Activated T-cell treated with anti-CD3 and anti-CD28 coated beads, Interleukin-2, amount 50 U/mL, for 1 hour (primary cell): ENCODE data around the gene DAPP1.
"Not testable (repeated sequence)": the region's sequence is repeated elsewhere in the genome, so short reads cannot be mapped to it uniquely, and the experiment has no call there.

Source experiments
- DNase-seq: peaks from one replicate; pipeline ENCODE4 v3.0.0-alpha.2; 2020

The DAPP1 gene

DNA sequence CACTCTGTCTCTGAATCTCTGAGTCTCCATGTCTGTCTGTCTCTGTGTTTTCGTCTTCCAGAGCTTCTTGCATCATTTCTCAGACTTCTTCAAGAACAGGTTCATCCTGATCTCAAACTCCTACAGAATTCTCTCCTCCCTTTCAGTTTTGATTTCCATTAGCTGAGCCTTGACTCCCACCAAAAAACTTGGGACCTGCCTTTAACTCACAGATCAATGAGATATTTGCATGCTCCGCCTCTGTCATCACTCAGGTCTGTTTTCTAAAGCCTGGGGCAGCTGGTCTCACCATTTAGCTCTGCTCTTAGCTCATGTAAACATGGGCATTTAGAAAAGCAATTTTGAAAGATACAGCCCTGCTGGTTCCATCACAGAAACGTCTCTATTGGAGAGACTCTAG, 8.6 kb downstream of the DAPP1 start:
- no peak for DNase-seq

DNA sequence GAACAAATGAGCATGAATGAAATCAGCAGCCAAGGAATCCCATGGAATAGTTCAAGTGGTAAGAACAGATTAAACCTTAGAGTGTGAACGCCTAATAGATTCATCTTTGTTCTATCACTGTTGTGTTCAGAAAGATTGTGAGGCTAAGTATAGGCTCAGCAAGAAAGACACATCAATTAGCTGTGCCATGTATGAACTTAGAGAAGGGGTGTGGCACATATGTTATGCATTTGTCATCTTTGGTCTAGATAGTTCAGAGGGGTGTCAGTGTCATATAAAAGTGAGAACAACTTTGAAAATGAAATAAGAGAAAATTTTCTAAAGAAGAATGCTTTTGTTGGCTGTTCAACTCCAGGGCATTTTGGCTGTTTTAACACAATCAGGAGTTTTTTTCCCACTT, 9.4 kb downstream of the DAPP1 start:
- DNase-seq, result no peak

DNA sequence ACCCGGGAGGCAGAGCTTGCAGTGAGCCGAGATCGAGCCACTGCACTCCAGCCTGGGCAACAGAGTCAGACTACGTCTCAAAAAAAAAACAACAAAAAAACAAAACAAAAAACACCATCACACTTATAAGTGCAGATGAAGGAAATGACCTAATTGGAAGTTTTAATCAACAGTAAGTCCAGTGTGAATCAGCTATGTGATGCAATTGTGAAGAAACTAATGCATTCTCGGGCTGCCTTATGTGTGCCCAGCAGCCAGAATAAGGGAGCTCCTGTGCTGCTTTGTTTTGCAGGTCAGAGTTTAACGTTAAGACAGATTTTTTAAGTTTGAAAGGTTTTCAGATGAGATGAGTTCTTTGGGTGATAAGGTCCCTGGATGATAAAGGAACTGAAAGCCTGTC, 10.8 kb downstream of the DAPP1 start:
- DNase-seq, result no peak

DNA sequence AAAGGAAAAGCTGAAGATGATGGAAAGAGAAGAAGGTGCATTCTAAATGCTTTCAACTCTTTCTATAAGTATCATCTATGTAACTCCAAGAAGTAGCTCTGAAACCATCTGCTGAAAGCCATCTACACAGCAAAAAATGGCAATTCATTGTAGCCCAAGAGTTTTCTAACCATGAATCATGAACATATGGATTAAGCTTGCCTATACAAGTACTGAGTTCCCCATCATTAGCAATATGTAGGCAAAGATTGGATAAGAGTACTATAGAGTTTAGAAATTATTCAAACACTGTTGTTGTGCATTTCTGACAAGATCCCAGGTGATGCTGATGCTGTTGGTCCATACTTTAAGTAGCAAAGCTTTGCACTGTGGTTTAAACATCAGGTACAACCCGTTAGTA, 11.2 kb downstream of the DAPP1 start:
- no peak for DNase-seq

DNA sequence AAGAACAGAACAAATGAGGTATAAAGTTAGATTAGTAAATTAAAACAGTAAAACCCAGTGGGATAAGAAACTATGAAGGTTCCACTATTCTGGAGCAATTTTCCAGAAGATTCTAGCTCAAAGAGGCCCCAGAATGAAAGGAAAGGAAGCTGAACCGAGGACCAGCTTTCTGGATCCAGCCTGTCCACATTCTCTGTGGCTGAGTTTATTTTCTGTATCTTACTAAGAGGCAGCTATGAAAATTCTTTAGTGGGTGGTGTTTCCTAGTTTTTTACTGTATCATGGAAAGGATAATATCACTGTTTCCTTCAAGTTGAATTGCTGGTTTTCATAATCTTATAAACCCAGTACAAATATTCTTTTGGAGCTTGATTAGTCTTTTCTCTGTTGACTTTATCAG, 11.8 kb downstream of the DAPP1 start:
- no peak for DNase-seq

DNA sequence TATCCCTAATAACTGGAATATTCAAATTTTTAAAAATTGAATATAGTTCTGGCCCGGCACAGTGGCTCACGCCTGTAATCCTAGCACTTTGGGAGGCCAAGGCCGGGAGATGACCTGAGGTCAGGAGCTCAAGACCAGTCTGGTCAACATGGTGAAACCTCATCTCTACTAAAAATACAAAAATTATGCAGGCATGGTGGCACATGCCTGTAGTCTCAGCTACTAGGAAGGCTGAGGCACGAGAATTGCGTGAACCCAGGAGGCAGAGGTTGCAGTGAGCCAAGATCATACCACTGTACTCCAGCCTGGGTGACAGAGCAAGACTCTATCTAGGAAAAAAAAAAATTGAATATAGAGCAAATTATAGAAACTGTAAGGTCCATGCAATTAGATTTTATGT, 13.4 kb downstream of the DAPP1 start:
- DNase-seq, result not testable (repeated sequence)

DNA sequence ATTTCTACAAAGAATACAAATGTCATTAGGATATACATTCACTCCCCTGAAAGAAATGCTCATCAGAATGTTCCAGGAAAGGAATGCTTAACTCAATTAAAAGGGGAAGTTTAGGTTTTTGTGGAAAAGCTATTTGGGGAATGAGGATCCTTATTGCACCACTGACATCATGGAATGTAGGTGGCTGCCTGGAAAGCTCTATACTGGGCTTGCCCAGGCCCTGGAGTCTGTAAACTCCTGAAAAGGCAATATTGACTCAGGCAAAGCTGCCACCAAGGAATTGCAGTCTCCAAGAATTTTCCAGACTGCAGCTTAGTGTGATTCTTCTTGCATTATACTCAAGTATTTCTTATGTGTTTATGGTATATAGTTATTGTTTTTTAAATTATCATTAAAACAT, 15.7 kb downstream of the DAPP1 start:
- no peak for DNase-seq

DNA sequence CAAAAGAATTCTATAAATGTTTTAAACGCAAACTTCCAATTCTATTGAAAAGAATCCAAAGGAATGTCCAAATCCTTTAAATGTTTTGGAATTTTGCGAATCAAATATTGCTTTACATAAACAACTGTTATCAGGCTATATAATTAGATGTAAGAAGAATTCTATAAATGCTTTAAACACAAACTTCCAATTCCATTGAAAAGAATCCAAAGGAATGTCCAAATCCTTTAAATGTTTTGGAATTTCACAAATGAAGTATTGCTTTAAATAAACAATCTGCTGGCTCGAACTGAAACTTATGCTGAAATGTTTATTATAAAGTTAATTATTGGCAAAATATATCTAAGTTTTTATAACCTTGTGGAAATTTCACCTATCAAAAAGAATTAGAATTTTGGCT, 16.1 kb downstream of the DAPP1 start:
- DNase-seq, result no peak

DNA sequence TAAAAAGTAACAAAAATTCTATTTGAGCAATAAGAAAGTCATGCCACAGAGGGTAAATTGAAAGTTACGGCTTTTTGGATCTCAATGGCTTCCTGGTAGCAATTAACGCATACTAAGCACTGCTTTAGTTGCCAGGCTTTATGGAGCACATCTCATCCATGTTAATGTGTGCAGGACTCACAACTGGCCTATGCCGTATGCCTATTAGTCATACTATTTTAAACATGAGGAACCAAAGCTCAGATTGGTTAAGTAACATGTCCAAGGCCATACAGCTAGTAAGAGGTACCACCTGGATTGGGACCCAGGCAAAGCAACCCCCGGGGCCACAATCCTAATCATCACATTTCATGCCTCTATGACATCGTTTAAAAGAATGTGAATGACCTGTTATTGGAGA, 17.1 kb downstream of the DAPP1 start:
- no peak for DNase-seq

DNA sequence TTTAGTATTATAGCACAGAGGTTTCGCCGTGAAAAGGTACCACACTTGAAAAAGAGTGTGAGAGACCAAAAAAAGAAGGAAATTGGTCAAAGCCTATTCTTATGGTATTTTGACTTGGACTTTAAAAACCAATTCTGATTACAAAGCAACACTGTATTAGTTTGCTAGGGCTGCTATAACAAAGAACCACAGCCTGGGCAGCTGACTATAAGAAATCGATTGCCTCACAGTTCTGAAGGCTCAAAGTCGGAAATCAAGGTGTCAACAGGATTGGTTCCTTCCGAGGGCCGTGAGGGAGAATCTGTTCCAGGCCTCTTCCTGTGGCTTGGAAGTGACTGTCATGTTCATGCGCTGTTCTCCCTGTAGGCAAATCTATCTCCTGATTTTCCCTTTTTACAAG, 17.9 kb downstream of the DAPP1 start:
- no peak for DNase-seq

DNA sequence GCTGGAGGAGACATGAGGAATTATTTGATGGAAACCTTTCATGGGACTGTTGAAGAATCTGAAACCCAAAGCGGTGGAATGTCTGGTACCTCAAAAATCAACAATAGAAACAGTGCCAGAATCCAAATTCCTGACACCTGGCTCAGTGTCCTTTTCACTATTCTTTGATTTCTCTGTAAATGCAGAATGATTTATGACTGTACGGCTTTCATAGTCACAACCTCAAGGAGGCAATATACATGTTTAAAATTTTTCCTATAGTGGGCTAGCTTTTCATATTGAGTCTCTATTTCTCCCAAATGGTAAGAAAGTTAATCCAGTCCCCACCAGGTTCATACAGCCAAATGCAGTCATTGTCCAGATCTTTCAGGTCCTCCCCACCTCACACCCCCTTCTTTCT, 19.3 kb downstream of the DAPP1 start:
- no peak for DNase-seq

DNA sequence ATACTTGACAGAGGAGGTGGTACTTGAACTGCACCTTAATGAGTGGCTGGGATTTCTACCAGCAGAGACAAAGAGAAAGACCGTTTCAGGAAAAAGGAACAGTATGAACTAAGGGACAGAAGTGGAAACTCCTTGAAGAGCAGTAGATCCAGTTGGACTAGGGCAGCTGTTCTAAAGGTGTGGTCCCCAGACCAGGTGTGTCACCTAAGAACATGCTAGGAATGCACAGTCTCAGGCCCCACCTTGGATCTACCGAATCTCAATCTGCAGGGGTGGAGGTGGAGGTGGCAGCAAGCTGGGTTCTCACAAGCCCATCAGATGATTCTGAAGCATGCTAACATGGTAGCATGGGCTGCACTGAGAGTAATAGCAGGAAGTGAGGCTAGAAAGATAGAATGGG, 22.3 kb downstream of the DAPP1 start:
- no peak for DNase-seq

DNA sequence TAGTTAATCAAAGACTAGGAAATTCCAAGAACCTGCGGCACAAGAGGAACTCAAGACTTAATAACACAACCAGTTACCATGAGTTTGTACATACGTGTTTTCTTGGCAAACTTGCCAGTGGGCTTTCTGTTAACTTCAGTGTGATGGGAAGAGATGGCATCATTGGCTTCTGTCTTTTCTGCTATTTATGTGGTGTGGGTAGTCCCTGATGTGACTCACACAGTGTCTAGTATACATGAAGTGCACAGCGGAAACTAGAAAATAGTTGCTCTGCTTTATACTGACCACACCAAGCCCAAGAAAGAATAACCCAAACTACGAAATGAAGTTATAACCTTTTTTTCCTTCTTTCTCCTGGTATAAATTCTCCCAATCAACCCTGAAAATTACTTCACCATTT, 24.5 kb downstream of the DAPP1 start:
- no peak for DNase-seq

DNA sequence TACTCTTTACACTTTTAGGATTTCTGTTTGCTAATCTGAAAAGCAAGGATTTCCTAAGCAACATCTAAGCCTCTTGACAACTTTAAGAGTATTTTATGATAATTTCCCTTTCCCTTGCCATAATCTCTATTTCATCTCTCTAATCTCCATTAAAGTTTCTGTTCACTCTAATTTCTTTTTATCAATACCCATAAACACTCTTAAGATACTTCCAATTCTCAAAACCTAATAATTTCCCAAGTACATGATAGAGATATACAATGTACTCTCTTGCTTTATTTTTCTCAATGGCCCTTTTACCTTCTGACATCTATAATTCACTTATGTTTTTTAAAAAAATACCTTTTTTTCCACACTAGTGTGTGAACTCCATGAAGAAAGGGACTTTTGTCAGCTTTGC, 26.8 kb downstream of the DAPP1 start:
- no peak for DNase-seq

DNA sequence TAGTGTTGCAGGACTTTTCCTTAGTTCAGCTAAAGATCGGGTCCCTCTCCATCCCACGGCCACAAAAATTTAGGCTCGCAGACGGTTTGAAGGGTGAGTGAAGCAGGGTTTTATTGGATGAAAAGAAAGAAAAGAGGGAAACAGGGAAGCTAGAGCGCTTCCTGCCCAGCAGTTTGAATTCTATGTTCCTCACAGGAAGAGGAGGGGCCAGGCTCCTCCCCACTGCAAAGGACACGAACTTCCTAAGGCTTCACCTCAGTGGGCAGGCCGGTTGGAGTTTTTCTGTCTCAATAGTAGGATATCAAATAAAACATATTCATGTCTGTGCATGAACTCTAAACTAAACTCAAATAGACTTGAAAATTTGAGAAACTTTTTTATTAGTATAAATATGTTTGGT, 27.4 kb downstream of the DAPP1 start:
- DNase-seq, result no peak

DNA sequence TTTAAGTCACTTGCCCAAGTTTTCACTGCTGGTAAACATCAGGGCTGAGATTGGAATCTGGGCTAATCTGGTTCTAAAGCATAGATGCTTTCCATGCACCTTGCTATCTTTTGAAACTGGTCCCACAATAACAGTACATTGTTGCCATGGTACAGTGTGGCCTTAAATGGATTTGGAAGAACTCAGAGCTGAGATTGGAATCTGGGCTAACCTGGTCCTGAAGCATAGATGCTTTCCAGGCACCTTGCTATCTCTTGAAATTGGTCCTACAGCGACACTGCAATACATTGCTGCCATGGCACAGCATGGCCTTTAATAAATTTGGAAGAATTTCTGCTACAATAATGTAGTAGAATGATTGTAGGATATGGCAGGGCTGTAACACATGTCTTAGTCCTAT, 28.6 kb downstream of the DAPP1 start:
- no peak for DNase-seq

DNA sequence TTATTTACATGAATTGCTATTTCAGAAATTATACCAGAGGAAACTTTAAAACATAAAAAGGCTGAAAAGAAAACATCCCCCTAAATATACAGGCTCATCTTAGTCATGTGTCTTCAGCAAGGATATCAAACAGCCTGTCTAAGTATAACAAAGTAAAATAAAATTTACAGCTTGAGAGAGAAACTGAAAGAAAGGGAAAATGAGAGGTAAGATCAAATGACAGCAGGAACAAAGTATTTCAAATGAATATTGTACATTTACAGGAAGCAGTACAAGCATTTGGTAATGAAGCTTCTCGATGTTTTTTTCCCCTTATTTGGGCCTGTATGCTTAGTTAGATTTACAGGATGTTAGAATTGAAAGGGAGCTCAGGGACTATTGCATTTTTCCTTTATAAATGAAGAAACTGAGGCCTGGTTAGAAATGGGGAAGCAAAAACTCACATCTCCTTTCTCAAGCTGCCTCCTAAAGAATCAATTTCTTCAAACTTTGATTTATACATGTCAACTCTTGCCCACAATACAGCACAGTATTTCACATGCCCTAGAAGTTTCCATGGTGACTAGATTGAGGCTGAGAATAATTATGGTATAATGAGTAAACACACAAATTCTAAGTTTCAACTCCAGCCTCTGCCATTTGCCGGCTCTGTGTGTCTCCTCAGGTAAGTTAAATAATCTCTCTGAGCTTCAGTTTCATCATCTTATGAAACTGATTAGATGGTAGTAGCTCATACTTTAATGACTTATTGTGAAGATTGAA, 29.3 kb downstream of the DAPP1 start:
- DNase-seq, result no peak

DNA sequence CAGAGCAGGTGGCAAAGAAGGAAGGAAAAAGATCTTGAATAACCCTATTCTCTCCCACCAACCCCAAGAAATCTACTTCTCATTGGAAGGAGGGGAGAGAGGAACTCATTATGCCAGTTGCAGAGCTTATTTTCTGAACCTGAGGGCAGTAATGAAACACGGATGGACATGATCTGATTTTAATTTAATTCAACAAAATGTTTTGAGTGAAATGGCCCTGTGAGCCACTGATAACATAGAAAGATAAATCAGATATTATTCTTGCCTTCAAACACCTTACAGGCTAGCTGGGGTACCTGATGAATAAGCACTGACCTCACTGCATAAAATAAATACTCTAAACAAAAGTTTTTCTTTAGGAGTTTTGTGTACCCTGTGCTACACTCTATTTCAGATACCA, 30.3 kb downstream of the DAPP1 start:
- DNase-seq, result no peak

DNA sequence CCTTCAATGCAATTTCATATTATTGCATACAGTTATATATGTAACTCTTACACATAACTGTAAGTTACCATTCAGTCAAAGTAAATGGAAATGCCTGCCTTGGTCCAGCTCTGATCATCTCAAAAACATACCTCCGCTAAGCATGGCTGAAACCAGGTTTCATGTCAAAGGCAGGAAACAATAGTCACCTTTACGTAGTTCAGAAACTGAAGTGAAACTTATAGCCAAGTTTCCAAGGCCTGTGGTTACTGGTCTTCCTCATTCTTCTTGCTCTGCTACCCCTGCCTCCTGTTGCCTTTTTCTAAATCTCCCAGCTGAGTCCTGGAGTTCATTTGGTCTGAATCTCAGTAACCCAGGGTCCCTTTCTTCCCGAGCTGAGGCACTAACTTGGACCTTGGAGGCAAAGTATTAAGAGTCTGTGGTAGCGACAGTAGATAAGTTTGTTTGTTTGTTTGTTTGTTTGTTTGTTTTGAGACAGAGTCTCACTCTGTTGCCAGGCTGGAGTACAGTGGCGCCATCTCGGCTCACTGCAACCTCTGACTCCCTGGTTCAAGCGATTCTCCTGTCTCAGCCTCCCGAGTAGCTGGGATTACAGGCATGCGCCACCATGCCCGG, 30.8 kb downstream of the DAPP1 start:
- no peak for DNase-seq

DNA sequence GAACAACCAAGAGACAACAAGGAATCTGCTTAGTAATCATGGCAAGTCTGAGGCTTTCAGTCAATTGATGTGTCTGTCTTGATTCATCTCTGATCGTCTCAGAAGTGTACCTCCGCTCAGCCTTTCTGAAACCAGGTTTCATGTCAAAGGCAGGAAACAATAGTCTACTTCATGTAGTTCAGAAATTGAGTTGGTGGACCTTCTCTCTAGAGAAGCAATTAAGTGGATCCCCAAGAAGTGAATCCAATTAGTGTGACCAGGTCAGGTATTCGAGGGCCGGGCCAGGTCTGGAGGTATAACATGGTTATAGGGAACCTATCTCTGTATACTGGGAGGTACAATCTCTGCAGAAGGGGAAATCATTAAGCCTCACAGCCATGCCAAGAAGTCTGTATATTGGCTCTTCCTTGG, 32.0 kb downstream of the DAPP1 start:
- DNase-seq, result no peak

DNA sequence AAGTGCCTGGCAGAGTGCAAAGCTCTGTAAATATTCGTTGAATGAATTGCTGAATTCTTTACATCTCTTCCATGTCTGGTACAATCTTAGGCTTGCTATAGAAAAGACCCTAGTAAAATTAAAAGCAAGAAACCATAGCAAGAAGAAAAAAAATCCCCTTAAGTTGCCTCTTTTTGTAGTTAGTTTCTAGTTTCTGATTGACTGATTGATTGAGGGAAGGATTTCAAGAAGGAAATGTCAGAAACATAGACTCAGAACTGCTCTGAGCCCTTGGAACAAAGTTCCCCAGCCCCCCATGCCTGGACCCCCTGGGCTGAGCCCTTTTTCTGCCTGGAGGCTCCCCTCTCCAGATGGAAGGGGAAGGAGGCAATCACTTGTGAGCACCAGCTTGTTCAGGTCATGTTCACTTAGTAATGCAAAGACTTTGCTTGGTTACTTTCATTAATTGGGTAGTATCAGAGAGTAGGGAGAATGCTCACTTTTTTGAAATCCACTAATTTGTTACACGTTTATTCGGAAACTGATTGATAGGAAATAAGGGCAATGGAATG, 35.6 kb downstream of the DAPP1 start:
- no peak for DNase-seq

DNA sequence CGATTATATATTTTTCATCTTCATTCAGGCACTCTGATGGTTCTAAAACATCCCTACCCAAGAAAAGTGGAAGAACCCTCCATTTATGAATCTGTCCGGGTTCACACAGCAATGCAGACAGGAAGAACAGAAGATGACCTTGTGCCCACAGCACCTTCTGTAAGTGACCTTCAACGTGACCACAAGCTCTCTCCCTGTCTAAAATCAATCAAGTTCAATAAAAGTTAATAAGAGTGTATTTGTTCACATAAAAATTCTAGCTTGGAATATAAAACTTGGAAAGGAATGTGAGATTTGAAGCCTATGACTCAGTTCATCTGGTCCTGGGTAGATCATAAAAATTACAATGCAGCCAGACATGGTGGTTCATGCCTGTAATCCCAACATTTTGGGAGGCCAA, 36.6 kb downstream of the DAPP1 start:
- DNase-seq, result no peak

DNA sequence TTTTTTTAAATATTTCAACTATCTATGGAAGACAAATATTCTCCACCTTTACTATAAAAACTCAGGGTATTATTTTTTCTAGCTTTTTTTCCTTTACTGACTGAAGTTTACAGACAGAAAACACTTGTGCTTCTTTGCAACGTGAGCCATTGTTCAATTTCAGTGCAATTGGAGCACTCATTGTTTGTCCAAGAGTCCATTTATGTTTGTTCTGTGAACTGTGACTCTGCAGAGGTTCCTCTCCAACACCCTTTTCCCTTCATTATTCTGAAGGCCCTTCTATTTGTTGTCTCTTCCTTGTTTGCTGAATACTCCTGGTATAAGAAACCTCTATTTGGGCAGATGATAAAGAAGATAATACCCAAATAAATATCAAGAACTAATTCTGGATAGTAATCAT, 37.4 kb downstream of the DAPP1 start:
- DNase-seq, result no peak

DNA sequence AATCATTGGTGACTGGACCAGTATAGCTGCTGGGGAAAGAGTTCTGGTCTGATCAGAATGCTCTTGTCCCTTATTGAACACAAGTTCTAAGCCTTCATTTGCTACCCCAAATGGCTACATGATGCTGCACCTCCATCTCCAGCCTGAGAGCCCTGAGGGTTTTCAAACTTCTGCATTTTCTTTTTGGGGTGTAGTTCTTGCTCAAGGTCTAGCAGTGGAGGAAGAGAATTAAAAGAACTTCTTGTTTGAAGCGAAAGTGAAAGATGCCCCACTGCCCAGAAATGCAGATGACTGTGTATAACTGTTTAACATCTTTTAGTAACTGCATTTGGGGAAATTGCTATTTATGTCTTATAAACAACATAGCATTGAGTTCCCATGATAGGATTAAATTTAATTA, 39.1 kb downstream of the DAPP1 start:
- no peak for DNase-seq

DNA sequence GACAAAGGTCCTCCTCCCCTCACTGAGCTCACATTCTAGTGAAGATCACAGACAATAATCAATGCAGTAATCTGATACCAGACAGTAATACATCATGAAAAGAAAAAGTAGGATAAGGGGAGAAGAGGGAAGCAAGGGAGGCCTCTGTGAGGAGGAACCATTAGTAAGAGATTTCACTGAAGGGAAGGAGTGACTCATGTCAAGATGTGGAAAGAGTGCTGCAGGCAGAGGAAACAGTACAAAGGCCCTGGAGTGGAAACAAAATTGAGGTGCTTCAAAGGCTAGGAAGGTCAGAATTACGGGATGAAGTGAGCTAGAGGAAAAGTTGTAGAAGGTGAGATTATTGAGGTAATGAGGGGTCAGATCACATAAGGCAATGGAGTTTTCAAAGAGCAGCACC, 39.5 kb downstream of the DAPP1 start:
- DNase-seq, result no peak
